HG03442 (cell line): ENCODE results near the gene EIF3K.
"Not testable (repeated sequence)": the region's sequence is repeated elsewhere in the genome, so short reads cannot be mapped to it uniquely, and the experiment has no call there.

Experiments
- ATAC-seq: cut with Tn5 transposase; IDR thresholded peaks from one replicate; pipeline ENCODE4 v1.9.1; 2021; ENCODE audit warnings: mild to moderate bottlenecking, moderate library complexity; ENCODE audit not compliant: unreplicated experiment

EIF3K gene

GRCh38 chr19:38618590-38619360 lies at the start of gene EIF3K:
Gene EIF3K, plus strand, starts transcription at chr19:38619188. Its CDS starts 81 bp downstream, at chr19:38619269.
- peak; percentile 52 for ATAC-seq

DNA sequence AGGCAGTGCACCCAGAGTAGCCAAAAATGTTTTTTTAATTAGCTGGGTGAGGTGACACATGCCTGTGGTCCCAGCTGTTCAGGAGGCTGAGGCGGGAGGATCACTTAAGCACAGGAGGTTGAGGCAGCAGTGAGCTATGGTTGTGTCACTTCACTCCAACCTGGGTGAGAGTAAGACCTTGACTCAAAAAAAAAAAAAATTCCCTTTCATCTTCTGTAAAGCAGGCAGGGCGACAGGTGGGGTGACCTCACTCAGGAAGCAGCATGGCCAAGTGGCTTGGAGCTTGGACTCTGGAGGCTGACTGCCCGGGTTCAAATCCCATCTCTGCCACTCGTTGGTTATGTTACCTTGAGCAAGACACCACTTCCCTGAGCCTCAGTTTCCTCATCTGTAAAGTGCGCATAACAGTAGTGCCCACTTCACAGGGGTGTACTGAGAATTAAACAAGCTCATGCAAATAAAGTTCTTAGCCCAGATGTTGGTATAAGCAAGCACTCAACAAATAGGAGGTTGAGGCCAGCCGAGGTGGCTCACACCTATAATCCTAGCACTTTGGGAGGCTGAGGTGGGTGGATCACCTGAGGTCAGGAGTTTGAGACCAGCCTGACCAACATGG lies 49.5 kb upstream of the EIF3K start:
- no peak for ATAC-seq

DNA sequence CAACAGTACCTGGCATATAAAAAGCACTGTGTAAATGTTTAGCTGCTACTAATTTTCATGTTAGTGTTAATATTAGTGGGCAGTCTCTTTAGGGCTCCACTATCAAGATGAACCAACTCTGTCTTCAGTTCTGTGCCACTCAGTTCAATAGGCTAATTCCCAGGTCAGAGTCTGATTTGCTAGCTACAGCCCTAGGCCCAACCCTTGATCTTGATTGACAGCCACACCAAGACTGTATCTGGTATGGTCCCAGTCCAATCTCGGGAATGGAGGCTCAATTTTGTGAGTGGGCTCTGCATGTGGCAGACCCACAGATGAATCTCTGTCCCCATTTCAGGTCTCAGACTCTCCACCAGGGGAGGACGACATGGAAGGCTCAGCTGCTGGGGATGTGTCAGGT lies 47.3 kb upstream of the EIF3K start:
- no peak for ATAC-seq

- no peak for ATAC-seq
Observed at GRCh38 chr19:38577826-38578225, 41.2 kb upstream of the EIF3K start.

DNA sequence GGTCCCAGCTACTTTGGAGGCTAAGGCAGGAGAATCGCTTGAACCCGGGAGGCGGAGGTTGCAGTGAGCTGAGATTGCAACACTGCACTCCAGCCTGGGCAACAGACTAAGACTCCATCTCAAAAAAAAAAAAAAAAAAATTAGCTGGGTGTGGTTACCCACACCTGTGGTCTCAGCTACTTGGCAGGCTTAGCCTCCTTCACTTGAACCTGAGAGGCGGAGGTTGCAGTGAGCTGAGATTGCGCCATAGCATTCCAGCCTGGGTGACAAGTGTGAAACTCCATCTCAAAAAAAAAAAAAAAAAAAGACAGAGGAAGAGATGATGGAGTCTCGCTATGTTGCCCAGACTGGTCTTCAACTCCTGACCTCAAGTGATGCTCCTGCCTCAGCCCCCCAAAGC lies 39.7 kb upstream of the EIF3K start:
- not testable (repeated sequence) for ATAC-seq

- no peak for ATAC-seq
Observed at GRCh38 chr19:38580080-38580479, 38.9 kb upstream of the EIF3K start.

DNA sequence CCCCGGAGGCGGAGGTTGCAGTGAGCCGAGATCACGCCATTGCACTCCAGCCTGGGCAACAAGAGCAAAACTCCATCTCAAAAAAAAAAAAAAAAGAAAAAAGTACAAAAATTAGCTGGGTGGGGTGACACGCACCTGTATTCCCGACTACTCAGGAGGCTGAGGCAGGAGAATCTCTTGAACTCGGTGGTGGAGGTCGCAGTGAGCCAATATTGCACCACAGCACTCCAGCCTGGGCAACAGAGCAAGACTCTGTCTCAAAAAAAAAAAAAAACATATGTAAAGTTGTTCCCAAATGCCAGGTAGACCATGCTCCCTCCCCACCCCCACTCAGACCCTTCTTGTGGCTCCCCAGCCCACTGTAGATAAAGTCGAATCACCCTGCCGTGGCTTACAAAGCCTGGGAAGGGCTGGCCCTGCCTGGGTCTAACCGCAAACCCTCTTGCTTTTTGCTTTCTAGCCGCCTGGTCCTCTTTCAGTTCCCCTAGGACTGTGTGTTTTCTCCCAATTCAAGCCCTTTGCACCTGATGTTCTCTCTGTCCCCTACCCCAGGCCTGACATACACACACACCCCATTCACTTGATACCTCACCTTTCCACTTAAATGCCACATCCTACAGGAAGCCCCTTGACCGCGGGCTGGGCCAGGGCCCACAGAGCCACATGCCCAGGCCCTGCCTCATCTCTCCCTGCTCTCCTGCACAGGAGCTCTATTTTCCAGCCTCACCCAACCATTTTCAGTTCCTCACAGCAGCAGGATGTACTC lies 35.6 kb upstream of the EIF3K start:
- peak; percentile 49 for ATAC-seq

GRCh38 chr19:38583985-38584305 lies 35.0 kb upstream of the EIF3K start:
- ATAC-seq, result no peak

DNA sequence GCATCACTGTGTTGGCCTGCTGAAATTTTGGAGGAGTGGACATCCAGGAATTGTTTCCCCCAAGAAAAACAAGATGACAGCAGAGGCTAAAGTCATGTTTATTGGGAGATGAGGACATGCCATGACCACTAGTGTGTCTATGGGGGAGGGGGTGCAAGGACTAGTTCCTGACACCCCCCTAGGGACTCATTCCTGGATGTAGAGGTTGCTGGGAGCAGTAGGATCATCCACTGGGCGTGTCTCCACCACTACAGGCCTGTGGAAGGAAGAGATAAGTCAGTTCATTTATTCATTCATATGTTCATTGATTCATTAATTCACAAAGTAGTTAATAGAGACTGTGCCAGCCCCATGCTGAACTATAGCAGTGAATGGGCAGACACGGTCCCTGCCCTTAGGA lies 31.4 kb upstream of the EIF3K start:
- ATAC-seq, result no peak

GRCh38 chr19:38588041-38588440 lies 30.9 kb upstream of the EIF3K start:
- ATAC-seq, result no peak

DNA sequence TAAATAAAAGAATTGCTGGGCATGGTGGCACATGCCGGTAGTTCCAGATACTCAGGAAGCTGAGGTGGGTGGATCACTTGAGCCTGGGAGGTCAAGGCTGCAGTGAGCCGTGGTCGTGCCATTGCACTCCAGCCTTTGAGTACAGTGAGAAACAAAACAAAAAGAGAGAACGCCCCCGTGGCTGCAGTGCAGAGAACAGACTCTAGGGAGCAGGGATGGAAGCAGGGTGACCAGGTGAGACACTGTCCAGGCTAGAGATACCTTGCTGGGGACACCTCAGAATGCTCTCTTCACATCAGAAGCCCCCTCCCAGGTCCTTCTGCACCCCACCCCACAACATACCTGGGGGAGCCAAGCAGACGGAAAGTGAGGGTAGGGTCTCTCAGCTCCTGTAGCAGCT lies 26.0 kb upstream of the EIF3K start:
- no peak for ATAC-seq

DNA sequence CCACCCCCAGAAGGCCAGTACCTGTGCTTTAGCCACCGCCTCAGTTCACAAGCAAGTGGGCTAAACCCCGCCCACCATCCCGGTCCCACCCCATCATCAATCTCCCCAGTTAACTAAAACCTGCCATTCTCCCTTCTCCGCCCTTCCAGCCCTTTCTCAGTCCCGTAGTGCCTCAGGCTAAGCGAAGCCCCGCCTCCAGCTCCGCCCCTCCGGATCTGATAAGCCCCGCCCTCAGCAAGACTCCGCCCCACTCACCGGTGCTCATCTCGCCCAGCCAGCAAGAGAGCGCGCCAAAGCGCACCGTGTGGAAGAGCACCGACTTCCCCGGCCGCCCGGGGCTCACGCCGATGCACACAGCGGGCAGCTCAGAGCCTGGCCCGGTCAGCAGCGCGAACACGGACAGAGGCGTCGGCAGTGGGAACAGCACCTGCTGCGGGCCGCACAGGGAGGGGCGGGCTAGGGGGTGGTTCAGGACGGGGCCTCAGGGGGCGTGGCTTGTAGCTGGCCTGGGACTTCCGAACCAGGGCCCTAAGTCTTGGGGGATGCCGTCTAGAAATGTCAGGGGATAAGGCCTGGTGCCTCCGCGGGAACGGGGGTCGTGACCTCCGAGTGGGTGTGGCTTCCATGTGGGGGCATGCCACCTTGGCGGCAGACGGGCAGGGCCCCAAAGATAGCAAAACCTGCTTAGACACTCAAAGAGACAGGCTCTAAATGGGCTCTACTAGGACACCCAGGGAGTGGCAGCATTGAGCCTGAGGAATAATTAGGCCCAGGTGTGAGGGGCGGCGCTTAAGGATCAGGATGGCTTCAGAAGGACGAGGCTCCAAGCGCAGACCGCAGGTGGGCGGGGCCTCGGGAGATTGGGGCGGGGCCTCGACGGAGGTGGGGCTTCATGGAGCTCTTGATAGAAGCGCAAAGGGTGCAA lies 22.7 kb upstream of the EIF3K start:
- no peak for ATAC-seq

GRCh38 chr19:38597075-38597474 lies 21.9 kb upstream of the EIF3K start:
- no peak for ATAC-seq

GRCh38 chr19:38599722-38600121 lies 19.3 kb upstream of the EIF3K start:
- no peak for ATAC-seq

- ATAC-seq, result not testable (repeated sequence)
Observed at GRCh38 chr19:38602856-38603255, 16.1 kb upstream of the EIF3K start.

DNA sequence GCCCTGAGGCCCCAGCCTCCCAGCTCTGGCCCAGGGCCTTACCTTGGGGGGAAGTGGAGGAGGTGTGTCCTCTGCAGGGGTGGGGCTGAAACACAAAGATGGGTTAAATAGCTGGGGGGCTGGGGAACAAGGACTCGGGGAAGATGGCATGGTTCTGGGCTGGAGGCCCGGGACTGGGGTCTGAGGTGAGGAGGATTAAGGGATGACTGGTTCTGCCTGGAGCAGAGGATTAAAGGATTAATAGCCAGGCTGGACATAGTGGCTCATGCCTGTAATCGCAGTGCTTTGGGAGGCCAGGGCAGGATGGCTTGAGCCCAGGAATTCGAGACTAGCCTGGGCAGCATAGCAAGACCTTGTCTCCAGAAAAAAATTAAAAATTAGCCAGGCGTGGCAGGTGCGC lies 12.9 kb upstream of the EIF3K start:
- no peak for ATAC-seq

DNA sequence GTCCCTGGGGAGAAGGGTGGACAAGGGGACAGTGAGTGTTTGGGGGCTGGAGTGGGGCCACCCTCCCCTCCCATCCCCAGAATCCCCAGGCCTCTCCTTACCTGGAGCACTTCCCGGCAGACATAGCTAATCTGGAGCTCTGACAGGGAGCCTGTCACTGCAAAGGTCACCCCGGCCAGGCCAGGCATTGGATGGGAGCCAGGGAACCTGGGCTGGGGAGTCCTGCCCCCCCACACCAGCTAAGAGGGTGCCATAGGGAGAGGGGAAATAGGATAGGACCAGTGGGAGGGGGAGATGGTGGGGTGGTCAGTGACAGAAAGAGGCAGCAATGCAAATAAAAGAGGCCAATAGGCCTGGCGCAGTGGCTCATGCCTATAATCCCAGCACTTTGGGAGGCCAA lies 4.7 kb upstream of the EIF3K start:
- no peak for ATAC-seq

GRCh38 chr19:38615007-38615581 lies 3.9 kb upstream of the EIF3K start:
- ATAC-seq, result no peak

GRCh38 chr19:38616265-38616664 lies 2.7 kb upstream of the EIF3K start:
- ATAC-seq, result no peak

DNA sequence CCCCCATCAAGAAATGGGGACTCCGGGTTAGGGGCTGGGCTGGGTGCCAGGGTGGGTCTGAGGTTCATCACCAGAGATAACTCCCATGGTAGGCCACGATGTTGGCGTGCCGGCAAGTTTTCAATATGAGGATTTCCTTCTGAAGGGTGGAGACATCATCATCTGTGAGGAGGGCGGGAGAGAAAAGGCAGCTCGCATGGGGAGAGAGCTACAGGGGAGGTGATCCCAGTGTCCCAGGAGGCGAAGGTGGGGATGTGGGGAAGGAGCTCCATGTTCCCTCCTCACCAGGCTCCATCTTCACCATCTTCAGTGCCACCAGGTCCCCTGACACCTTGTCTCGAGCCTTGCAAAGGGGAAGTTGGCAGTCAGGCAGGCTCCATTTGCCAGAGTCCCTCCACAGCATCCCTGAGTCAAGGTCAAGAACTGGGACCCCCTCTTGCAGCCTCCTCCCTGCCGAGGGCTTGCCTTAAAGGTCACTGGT lies 1.7 kb upstream of the EIF3K start:
- ATAC-seq, result no peak
